Mucosa of descending colon (tissue), 3 donors: ENCODE data around the gene CXXC5. TPM values are rescaled to one million over a fixed set of nuclear protein-coding genes. Genes with fewer than 3 reads are reported as not detected.
A peak's percentile ranks its signal among the peaks of the same experiment; 100 is the strongest.

Source experiments
- ATAC-seq: fragments of 200-7000 bp; cut with Tn5 transposase; one replicate; pipeline ENCODE4 v1.9.1; 2020; ENCODE audit warnings: mild to moderate bottlenecking, moderate library complexity
- DNase-seq, 3 donors: peaks; one replicate each; pipeline ENCODE4 v3.0.0-alpha.2; 2020
- H3K36me3 ChIP-seq: fragments of 200-600 bp; one replicate; pipeline ENCODE4 v1.8.0; 2021; ENCODE audit warnings: low read depth, mild to moderate bottlenecking
- H3K4me1 ChIP-seq: fragments of 200-600 bp; one replicate; pipeline ENCODE4 v1.8.0; 2021; ENCODE audit warnings: low read depth, mild to moderate bottlenecking
- H3K4me3 ChIP-seq: fragments of 200-600 bp; one replicate; pipeline ENCODE4 v1.8.0; 2021; ENCODE audit warnings: mild to moderate bottlenecking
- H3K9me3 ChIP-seq: fragments of 200-600 bp; one replicate; pipeline ENCODE4 v1.8.0; 2021; ENCODE audit warnings: mild to moderate bottlenecking
- intact Hi-C, 2 donors: fragments of 100-400 bp; cut with DNase I in 1 of 2; cut with micrococcal nuclease in 1 of 2; formaldehyde crosslinking; loops; one replicate each; pipeline versions ENCODE4 v1.11.0 to v1.11.1; 2022; cut with DNase I, micrococcal nuclease
- total RNA-seq, 3 donors: library from RNA; stranded (reverse); fragmentation: NEBNext Ultra II Directional in 2 of 3; extraction: Animal tissue kit (Norgen Biotek cat#: 25700) in 2 of 3; gene quantifications; one replicate each; pipeline versions ENCODE4 v1.2.1 to v1.2.4, GENCODE V29; 2021 to 2023
- TF ChIP-seq, protein P1 (sequence below): fragments of 200-600 bp; IDR thresholded peaks from one replicate; pipeline ENCODE4 v1.8.0; 2022; ENCODE audit warnings: antibody characterized with exemption, mild to moderate bottlenecking
- donor health status: DM: no; HTN: no; CAD: no; lungs with moderate emphysema.
- donor health status: DM: no; HTN: no; CAD: no.
- donor health status: DM: no; HTN: yes; CAD: no.

The CXXC5 gene
- total RNA-seq, 3 donors from 2014 or later, result 28.1 to 31.0 (median 28.3) TPM

DNA sequence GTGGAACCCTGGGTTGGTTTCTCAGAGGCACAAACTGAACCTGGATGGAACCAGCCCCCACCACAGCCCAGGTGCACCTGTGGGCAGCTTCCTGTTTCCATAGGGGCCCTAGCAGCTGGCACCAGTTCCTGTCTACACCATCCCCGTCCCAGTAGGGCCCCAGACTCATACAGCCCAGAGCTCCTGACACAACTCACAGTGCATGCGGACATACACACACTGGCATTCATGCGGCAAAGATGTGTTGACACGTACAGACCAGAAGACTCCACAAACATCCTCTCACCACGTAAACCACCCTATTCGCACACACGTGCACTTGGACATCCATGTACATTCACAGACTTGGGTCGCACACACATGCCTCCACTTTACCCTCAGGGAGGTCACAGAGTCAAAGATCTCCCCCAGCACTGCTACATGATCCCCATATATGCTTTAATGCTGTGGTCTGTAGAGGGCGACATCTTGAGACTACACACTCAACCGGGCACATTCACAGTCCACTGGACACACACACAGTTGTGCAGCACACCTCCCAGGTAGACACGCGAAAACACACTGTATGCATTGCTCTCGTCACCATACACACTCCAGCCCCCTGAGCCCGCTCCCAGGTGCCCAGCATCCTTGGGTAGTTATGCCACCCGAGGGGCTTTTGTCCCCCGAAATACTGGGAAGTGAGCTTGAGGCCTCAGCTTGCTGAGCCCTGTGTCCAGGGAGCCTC, 22.4 kb downstream of the CXXC5 start:
- H3K9me3 ChIP-seq, result no peaks in the 10 kb centered on the region
- intact Hi-C loops, result no loop called here
- H3K36me3 ChIP-seq, result no peaks in the 10 kb centered on the region
- TF ChIP-seq, protein P1, sequence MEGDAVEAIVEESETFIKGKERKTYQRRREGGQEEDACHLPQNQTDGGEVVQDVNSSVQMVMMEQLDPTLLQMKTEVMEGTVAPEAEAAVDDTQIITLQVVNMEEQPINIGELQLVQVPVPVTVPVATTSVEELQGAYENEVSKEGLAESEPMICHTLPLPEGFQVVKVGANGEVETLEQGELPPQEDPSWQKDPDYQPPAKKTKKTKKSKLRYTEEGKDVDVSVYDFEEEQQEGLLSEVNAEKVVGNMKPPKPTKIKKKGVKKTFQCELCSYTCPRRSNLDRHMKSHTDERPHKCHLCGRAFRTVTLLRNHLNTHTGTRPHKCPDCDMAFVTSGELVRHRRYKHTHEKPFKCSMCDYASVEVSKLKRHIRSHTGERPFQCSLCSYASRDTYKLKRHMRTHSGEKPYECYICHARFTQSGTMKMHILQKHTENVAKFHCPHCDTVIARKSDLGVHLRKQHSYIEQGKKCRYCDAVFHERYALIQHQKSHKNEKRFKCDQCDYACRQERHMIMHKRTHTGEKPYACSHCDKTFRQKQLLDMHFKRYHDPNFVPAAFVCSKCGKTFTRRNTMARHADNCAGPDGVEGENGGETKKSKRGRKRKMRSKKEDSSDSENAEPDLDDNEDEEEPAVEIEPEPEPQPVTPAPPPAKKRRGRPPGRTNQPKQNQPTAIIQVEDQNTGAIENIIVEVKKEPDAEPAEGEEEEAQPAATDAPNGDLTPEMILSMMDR, result no peak
- ATAC-seq (peak; percentile 50), DNase-seq (peak in 1 of 3 donors; percentile 80)
- H3K4me3 ChIP-seq, result no peak overlapping the region
- peaks cover 12% of the 10 kb centered on the region for H3K4me1 ChIP-seq

DNA sequence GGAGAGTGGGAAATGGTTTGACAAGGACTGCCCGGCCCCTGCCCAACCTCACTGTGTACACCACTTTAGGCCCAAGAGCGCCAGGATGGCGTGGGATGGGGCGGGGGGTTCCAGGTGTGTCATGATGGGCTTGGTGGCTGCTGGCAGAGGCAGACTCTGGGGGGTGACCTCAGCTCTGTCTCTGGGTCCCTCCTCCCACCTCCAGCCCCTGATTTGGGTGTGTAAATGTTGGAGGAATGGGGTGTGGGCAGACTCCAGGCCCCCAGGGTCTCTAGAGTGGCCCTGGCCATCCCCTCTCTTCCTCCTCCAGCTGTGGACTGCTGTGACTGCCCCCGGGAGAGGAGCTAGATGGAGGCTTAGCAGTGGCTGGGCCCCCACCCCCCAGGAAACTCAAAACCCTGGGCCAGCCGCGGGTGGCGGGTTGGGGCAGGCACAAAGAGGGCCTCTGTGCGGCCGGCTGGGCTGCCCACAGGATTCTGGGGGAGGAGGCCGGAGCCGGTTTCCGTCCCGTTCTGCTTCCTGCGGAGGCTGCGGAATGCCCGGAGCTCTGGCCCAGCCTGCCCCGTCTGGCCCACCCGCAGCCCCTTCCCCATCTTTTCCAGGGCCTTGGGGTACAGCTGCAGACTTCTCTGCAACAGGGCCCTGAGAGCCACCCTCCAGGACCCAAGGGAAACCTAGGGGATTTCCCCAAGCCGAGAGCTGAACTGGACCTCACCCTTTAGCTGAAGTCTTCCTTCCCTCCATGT, 23.1 kb downstream of the CXXC5 start:
- DNase-seq (peak in 1 of 3 donors; percentile 71), ATAC-seq (no peak)
- Histone ChIP-seq H3K4me3 (no peak overlapping the region), H3K36me3 (no peaks in the 10 kb centered on the region), H3K9me3 (no peaks in the 10 kb centered on the region), H3K4me1 (peaks cover 12% of the 10 kb centered on the region)
- intact Hi-C loops, result no loop called here
- TF ChIP-seq, protein P1, result no peak

DNA sequence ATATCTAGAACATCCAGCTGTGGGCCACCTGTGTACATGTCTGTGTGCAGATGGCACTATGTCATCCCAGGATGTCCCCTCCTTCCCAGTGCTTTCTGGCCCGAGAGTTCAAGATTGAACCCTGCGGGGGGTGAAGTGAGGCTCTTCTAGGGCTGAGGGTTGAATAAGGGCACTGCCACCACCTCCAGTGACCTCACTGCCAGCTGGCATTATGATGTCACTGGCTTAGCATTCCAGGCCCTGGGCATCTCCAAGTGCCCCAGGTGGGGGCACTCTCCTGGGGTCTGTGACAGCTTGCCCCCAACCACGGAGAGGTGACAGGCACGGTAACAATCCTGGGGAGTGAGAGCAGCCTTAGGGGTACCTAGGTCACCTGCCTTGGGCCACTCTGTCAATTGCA, 27.1 kb downstream of the CXXC5 start:
- Histone ChIP-seq H3K4me3 (no peak overlapping the region), H3K36me3 (no peaks in the 10 kb centered on the region), H3K9me3 (no peaks in the 10 kb centered on the region), H3K4me1 (peaks cover 3% of the 10 kb centered on the region)
- DNase-seq, result peak in 1 of 3 donors; percentile 22
- TF ChIP-seq, protein P1, result no peak
- intact Hi-C loops, result no loop called here
- no peak for ATAC-seq

DNA sequence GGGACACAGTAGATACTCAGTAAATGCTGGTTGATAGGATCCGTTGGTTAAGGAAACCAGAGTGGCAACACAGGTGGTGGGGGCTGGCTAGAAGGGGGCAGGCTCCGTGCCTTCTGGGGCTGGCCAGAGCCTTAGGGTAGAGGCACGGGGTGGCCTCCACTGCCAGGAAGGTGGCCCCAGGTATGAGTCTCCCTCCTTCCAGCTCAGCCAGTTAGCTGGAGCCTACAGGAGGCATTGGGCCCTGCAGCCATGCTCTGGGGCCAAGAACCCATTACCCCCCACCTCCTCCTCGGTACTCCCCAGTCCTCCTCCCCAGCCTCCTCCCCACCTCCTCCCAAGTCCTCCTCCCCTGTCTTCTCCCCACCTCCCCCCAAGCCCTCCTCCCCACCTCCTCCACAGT, 27.7 kb downstream of the CXXC5 start:
- peak in 1 of 3 donors; percentile 34 for DNase-seq
- H3K9me3 ChIP-seq, result no peaks in the 10 kb centered on the region
- no peak for ATAC-seq
- peaks cover 3% of the 10 kb centered on the region for H3K4me1 ChIP-seq
- intact Hi-C loops, result no loop called here
- no peak overlapping the region for H3K4me3 ChIP-seq
- no peaks in the 10 kb centered on the region for H3K36me3 ChIP-seq
- TF ChIP-seq, protein P1, result no peak

DNA sequence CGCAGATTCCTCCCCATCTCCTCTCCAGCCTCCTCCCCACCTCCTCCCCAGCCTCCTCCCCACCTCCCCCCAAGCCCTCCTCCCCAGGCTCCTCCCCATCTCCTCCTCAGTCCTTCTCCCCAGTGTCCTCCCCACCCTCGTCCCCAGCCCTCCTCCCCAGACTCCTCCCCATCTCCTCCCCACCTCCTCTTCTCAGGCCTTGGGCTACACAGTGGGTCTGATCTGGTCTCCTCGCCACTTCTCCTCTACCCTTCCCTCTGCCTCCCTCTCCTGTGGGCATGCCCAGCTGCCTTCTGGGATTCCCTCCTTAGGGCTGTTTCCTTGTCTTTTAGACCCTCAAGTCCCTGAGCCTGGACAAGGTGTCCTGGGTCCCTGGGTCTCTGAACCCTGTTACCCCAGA, 28.3 kb downstream of the CXXC5 start:
- H3K36me3 ChIP-seq, result no peaks in the 10 kb centered on the region
- peaks cover 3% of the 10 kb centered on the region for H3K4me1 ChIP-seq
- no peak for ATAC-seq
- no peaks in the 10 kb centered on the region for H3K9me3 ChIP-seq
- peak in 1 of 3 donors; percentile 30 for DNase-seq
- intact Hi-C loops, result no loop called here
- TF ChIP-seq, protein P1, result no peak
- no peak overlapping the region for H3K4me3 ChIP-seq
